Globus pallidus (tissue), 1 donor: ENCODE data around the gene PARL.

Experiments
- DNase-seq: peaks from one replicate; pipeline ENCODE4 v3.0.0-alpha.2; 2015; ENCODE audit warnings: low spot score

PARL gene

DNA sequence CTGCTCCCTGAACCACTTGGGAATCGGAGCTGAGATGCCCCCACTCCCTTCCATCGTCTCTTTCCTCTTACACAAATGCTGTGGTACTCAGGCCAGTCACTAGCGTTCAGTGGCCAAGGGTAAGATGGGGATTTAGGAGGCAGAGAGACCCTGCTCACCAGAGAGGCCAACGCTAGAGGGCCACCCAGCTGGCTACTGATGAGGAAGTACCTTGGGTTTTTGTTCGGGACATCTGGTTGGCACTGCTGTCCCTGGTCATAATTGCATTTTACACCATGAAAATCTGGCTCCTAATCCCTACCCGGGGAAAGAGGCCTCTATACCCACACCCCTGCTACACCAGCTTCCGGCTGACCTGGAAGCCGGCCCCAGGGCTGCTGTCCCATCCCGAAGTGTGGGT lies 67.0 kb downstream of the PARL start:
- no peak for DNase-seq

DNA sequence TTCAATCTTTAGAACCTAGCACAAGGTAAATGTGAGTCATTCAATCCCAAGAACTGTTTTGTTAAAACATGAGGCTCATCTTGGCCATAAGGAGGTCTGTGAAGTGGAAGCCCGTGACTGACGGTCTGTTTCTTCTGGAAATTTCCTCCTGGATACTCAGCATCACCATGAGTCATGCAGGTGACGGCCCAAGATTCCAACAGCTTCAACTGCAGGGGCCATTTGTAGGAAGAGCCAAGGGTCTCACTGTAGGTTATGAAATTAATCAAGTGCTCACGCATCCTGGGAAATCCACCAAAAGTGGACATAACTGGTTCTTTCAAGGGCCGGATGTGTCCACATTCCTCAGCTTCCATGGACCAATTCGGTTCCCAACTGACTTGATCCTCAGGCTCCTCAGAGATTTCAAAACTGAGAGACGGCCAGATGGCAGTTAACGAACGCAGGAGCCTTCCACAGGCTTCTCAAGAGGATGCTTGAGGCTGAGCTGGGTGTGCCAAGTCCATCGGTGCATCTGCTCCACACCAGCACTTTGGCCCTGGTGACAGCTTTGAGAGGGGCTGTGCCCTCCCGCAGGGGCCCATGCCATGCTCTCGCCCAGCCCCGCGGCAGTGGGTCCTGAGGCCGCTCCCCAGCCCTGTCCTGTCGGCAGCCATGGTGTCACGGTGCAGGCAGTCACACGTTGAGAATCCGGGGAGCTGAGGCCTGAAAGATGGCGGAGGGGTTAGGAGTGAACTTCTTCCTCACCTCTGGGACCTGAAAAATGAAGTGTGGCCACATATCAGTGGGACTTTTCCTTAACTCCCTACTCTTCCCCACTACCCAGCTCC lies 67.8 kb downstream of the PARL start:
- DNase-seq: no peak

DNA sequence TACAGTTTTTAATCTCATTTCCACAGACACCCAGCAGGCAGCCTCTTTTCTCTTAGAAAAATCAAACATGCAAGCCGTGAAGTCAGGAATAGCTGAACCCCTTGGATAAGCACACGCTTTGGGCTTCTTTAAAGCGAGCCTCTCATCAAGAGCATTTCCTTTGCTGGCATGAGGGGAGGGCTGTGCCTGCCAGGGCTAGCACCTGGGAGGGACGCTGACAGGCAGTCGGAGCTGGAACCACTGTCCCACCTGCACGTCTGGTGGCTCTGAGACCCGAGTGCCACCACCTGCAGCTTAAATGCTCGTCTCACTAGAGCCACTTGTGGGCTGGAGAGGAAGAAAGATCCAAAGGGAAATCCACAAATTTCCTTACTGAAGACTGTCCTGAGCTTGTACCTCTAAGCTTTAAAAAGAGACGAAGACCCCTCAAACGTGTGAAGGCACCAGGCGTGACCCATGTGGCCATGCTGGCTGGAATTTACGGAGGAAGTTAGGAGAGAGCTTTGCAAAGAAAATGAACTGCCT lies 68.7 kb downstream of the PARL start:
- no peak for DNase-seq

DNA sequence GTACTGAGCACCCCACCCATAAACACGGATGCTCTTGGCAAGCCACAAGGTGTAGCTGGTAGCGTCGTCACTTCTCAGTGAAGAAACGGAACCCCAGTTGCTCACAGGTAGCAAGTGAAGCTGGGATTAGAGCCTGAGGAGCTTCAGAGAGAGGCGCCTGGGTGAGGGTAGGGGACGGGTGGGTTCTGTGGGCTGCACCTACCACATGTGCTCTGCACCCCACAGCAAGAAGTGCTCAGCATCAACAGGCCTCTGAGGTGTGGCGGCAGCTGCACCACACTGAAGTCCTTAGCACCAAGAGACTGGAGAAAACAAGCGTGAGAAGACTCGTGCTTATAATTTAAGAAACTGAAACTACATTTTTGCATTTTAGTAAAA lies 69.1 kb downstream of the PARL start:
- no peak for DNase-seq

DNA sequence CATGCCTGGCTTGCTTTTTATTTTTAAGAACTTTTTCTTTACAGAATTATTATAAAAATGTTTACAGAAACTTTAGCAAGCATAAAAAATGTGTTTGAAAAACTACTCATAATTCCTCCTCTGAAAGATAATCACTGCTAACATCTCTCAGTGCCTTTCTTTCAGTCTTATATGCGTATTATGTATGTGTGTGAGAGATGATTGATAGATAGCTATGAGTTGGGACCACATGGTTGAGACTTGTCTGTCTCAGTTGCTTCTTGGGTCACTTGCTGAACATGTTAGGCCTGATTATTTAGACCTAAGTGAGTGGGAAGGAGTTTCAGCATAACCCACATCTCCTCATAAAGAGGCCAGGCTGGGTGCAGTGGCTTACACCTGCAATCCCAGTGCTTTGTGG lies 70.4 kb downstream of the PARL start:
- no peak for DNase-seq

DNA sequence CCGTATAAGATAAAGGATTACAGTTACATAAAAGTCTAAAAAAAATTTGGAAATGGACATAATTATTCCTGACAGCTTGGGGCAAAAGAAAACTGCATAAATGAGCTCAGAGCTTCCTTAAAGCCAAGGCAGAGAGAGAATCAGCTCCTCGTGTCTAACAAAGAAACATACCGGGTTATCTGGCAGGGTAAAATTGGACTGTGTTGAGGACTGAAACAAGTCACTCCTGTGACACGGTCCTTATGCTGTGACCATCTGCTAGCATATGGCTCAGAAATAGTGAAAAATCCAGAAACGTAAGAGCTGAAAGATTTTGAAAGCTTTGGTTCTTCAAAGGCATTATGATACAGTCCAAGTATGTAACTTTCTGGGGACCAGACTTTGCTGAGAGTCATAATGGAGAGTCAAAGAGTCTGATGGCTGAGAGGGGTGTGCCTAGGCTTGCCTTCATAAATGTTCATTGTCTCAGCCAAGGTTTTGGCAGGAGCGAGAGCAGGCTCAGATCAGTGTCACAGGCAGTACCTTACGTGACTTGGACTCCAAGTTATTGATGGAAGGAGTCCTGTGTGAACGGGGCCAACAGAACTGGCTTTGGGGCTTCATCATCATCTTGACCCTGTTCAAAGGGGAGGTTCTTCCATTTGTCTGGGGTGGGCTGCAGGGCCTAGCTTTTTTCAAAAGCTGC lies 71.8 kb downstream of the PARL start:
- DNase-seq: peak; percentile 87

DNA sequence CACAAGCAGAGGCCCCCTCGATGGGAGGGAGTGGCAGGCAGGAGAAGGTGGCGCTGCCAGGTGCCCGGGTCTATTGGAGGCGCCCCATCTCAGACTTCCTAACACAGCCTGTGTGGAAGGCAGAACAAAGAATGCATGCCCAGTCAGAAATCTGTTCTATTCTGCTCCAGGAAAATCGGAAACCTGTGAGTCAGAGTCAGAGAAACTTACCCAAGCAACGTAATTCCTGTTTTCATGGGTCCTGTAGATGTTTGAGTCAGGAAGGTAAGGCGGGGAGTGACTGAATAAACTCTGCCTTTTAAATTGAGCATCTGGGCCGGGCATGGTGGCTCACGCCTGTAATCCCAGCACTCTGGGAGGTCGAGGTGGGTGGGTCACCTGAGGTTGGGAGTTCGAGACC lies 73.0 kb downstream of the PARL start:
- DNase-seq: no peak

DNA sequence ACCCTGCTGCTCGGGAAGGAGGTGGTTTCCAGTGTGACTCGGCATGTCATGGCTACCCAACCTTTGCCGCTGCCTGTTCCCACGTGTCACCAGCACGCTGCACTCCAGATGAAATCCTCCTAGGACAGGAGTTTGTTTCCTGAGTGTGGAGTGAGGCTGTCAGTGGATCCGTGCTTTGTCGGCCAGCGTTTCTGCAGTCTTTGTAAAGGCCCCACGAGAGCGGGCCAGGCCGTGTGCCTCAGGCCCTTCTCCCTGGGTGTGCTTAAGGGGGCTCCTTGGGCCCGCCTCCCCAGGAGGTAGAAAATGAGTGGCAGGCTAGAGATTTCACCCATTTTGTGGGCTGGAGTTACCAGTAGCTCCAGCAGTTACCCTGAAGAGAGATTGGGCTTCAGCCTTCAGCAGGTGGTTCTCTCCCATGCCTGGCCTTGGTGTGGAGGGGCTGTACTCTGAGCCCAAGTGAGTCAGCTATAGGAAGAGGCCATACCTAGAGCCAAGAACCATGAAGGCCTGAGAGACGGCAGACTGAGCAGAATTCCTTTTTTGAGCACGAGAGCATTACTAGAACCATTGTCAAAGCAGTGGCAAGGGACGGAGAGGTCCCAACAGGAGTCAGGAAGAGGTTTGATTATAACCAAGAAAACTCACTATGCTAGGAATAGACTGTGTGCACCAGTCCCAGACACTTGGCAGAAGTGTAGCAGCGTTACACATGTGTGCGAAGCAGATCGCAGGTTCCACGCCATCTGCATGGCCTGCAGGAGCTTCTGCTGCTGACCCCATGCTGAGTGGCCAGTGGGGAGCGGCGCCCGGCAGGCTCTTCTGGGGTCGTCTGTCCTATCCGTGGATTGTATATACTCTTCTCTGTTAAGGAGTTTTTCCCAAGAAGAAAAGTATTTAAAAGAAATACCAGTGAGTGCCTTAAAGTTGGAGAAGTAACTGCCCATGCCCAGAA lies 73.8 kb downstream of the PARL start:
- DNase-seq: no peak

DNA sequence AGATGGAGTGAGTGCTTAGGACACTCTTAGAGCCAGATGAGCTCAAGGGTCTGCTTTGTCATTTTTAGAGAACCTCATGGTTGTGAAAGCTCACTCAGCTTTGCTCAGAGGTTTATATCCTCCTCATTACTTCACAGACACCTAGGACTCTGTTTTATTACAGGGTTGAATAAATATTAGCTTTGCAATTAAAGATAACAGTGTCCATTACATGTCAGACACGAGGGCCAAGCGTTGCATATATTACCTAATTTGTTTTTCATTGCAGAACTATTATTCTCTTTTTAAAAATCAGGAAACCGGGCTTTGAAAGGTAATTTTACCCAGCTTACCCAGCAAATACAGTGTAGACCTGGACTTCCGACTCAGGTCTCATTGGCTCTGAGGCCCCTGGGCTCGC lies 75.4 kb downstream of the PARL start:
- no peak for DNase-seq

DNA sequence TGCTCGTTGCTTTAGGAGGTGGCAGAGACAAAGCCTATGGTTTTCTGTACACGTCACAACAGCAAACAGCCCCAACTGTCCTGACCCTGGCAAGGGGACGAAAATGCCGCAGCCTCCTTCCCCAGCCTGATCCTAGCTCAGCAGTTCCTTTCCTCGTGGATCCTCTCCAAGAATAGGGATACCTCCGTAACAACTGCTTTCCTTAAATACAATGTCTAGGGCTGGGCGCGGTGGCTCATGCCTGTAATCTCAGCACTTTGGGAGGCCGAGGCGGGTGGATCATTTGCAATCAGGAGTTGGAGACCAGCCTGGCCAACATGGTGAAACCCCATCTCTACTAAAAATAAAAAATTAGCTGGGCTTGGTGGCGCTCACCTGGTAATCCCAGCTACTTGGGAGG lies 76.3 kb downstream of the PARL start:
- no peak for DNase-seq

DNA sequence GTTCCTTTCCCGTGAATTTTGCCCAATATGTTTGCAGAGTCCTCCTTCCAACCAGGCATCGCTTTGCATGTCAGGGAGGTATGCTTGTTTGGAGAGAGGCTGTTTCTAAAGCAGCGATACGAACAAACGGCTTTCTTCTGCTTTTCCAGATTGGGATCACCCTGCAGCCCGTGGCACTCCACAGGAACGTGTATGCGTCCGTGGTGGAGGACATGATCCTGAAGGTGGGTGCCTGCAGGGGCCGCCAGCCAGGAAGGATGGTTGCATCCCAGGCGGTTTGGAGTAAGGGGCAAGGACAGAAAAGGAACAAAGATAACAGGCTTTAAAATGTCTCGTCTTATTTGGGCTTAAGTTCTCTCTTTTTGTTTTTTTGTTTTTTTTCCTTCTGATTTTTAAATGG lies 76.8 kb downstream of the PARL start:
- no peak for DNase-seq

DNA sequence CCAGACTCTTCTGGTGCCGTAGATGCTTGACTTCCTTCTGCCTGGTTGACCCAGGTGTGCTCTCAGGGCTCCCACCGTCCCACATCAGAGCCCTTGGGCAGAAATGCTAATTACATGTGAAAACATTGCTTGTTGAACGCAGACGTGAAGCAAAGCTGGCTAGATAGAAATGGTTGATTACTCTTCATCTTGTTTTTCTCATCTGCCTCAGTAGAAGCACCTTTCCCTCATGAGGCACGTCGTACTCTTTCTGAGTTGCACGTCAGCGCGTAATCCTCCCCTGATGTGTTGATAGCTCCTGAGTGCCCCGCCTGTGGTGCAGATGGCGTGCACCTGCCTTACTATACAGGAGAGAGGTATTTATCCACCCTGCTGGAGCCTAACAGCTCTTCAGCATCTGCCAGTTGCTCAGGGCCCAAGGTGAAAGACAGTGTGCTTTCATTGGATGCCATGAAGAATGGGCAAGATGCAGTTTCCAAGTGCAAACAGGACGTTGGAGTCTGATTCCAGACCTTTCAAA lies 77.4 kb downstream of the PARL start:
- no peak for DNase-seq

DNA sequence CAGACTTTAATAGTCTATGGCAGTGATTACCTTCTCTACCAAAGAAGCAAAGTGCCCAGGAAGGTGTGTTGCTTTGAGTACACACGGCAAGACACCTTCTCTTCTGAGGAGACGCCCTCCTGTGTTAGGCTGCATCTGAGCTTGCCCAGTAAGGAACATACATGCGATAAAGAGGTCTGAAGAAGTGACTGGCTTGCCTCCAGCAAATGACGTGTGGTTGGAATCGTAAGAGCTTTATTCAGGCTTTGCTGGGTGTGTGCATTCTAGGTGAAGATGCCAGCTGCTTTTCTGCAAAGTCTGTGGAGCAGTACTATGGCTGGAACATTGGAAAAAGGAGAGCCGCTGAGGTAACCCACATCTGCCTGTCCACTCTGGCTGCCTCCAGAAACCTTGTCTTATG lies 81.7 kb downstream of the PARL start:
- DNase-seq: no peak

DNA sequence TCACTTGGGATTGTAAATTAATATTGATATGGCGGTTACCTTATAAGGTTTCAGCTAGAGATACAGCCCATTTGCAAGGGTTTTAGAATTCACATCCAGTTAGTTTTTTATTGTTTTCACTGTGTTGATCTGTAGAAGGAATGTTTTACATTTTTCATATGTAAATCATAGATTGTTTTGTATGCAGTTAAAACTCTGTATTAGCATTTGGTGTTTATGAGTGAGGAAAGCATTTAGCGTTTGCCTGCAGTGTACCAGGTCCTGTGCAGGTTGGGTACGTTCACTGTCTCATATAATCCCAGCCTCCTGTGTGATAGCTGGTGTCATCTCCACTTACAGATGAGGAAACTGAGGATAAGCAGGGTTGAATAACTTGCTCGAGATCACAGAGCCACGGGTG lies 83.1 kb downstream of the PARL start:
- no peak for DNase-seq

DNA sequence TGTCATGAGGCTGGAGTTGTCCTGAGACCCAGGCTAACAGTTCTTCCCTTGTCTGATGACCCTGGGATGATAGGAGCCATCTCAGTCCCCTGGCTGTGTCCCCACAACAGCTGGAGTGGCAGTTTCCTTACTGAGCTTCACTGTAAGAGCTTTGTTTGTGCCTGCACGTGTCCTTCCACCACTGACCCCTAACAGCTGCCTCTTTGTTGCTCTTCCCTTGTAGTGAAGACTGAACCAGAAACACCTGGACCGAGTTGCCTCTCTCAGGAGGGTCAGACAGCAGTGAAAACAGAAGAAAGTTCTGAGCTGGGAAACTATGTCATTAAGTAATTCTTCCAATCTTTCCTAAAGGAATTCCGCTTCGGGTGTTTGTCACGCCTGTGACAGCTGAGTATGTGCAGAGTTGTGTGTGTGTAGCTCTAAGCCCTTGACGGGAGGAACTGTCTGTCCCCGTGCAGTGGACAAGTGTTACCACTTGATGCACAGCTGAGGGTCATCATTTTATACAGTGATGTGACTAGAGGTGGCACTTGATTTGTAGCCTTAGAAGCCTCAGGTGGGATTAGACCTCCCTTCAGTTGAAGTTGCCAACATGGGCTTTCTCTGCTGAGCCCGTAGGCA lies 84.3 kb downstream of the PARL start:
- DNase-seq: peak; percentile 97

DNA sequence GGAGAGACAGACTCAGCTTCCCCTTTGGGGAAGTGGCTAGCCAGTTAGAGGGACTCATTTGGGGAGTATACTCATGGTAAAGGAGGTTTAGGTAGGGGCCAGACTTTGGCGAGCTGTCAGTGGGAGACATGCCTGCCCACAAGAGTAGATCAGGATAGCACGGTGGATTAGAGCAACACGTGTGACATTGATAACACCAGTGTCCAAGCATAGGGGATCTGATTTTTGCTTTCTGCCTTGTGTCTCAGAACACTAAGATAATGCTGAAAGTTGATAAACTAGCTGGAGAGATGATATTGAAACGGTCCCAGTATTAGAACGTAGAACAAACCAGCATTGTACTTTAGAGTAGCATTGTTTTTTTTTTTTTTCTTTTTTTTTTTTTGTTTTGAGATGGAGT lies 85.2 kb downstream of the PARL start:
- DNase-seq: peak; percentile 67

DNA sequence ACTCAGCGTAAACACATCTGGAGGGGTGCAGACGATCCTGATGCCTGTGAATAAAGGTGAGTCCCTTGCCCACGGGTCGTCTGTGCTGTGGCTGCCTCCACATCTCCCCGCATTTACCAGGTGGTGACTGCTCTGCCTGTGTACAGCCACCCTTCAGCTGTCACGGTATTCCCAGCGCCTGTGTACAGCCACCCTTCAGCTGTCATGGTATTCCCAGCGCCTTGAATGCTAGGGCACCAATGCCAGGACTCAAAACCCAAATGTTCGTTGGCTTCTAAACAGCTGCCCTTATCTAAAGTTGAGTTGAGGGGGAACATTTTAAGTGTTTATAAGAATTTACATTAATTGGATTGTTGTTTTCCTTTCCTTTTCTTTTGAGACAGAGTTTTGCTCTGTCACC lies 86.7 kb downstream of the PARL start:
- no peak for DNase-seq

DNA sequence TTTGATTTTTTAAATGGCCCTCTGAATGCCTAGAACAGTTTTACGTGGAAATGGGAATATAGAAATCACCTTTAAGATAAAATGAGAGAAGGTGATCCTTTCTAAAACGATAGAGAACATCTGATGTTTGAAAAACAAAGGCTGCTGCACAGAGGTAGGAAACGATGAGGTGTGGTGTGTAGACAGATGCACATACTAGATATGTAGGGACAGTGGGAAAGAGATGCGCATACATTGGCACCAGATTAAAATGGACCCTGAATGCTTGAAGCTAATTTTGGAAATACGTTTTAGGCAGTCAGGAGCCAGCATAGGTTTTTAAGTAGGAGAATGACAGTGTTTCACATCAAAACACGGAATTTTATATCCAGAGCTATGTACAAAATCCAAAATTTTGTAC lies 88.3 kb downstream of the PARL start:
- DNase-seq: no peak

DNA sequence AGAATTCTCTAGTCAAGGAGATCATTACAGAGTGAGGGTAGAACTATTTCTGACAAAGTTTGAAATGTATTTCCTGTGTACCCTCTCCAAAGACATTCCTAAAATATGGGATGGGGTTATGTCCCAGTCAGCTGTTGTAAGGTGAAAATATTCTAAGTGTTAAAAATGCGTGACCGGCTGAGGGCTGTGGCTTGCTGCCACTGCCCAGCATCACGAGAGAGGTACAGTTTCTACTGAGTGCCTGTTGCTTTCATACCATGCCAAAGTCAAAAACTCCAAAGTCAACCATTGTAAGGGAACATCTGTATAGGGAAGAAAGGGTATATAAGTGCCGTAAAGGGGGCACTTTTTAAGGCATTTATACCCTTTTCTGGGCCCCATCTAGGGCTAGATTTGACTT lies 90.2 kb downstream of the PARL start:
- DNase-seq: no peak

DNA sequence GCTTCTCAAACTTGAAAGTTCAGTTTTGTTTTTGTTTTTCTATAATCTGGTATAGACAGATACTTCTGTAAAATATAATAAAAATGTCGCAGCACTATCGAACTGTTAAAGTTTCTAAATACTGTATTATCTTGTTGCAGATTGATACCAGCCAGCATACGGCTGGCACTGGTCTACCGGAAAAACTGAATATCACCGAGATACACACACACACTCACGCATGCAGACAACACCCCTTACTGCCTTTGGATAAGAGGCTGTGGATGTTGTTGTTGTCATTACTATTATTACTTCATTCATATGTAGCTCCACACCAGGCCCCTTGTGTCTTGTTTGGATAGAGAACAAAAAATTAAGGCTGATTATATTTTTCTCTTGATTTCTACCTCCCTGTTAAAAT lies 91.7 kb downstream of the PARL start:
- DNase-seq: no peak

DNA sequence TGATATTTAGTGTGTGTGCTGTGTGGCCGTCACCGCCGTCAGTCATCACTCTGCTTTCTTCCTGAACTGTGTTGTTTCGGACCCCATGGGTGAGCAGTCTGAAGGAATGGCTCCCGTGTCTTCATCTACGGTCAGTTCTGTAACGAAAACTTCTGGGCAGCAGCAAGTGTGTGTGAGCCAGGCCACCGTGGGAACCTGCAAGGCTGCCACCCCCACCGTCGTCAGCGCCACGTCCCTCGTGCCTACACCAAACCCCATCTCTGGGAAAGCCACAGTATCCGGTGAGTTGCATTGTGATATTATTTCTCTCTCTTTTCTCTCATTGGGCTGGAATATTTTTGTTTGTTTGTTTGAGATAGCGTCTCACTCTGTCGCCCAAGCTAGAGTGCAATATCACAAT lies 94.0 kb downstream of the PARL start:
- DNase-seq: no peak

DNA sequence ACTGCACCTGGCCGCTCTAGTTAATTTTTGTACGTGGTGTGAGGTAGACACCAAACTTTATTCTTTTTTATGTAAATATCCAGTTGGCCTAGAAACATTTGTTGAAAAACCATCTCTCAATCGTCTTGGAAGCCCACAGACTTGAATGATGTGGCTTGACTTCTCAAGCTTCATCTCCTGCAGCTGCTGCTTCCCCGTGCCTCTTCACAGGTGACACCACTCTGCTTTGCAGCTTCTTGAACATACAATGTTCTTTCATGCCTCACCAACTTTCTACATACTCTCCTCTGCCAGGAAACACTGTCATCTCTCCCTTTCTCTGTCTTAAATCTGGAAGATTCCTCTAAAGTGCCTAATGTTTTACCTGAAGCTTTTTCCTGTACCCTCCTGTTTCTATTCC lies 94.9 kb downstream of the PARL start:
- DNase-seq: no peak
